Measurements from ENCODE around the gene USP26. TPM values are rescaled to one million over a fixed set of nuclear protein-coding genes. Genes with fewer than 3 reads are reported as not detected.
"Not testable (repeated sequence)": the region's sequence is repeated elsewhere in the genome, so short reads cannot be mapped to it uniquely, and the experiment has no call there.

Gene USP26
- total and polyA plus RNA-seq, 2 experiments from 2014 or later = not detected

GRCh38 chrX:133045986-133046385 lies 50.9 kb downstream of the USP26 start:
- H3K9me3 Mint-ChIP-seq = no peaks in the 10 kb centered on the region; the same call in 2 of the 3 replicates
- H2AFZ ChIP-seq = no peak overlapping the region
- ATAC-seq = peak; percentile 77
- no peak overlapping the region for H3K4me3 ChIP-seq
- H3K27ac ChIP-seq (ENCODE audit: low read depth) = no peak overlapping the region
- no peaks in the 10 kb centered on the region for H3K79me2 ChIP-seq (replicated peaks; ENCODE audit: insufficient read depth)
- H3K9me2 ChIP-seq (ENCODE audit: insufficient read depth) = no peaks in the 10 kb centered on the region
- H3K27ac Mint-ChIP-seq = no peak overlapping the region
- no peaks in the 10 kb centered on the region for H3K4me1 Mint-ChIP-seq
- H3K4me2 ChIP-seq = no peak overlapping the region
- peak; percentile 51 for DNase-seq (ENCODE audit: low spot score)
- H3K36me3 Mint-ChIP-seq (ENCODE audit: low read depth) = no peaks in the 10 kb centered on the region
- H3K27me3 Mint-ChIP-seq (ENCODE audit: insufficient read depth, low read depth, poor library complexity) = no peaks in the 10 kb centered on the region
- H3K4me3 Mint-ChIP-seq = no peak overlapping the region
- no peaks in the 10 kb centered on the region for H3K36me3 ChIP-seq (ENCODE audit: insufficient read depth)
- no peaks in the 10 kb centered on the region for H3F3A ChIP-seq (replicated peaks; ENCODE audit: low read depth)
- TF ChIP-seq ZNF331 (CRISPR knock-in tag; IDR thresholded peaks at IDR 0.05; ENCODE audit: low read depth) = no peak
- TF ChIP-seq, protein P1, sequence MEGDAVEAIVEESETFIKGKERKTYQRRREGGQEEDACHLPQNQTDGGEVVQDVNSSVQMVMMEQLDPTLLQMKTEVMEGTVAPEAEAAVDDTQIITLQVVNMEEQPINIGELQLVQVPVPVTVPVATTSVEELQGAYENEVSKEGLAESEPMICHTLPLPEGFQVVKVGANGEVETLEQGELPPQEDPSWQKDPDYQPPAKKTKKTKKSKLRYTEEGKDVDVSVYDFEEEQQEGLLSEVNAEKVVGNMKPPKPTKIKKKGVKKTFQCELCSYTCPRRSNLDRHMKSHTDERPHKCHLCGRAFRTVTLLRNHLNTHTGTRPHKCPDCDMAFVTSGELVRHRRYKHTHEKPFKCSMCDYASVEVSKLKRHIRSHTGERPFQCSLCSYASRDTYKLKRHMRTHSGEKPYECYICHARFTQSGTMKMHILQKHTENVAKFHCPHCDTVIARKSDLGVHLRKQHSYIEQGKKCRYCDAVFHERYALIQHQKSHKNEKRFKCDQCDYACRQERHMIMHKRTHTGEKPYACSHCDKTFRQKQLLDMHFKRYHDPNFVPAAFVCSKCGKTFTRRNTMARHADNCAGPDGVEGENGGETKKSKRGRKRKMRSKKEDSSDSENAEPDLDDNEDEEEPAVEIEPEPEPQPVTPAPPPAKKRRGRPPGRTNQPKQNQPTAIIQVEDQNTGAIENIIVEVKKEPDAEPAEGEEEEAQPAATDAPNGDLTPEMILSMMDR (conservative IDR thresholded peaks at IDR 0.05; ENCODE audit: low read depth in 2 of 2) = peak; percentile 50 to 72
- H3K27me3 ChIP-seq (ENCODE audit: insufficient read depth) = no peaks in the 10 kb centered on the region
- H3K4me1 ChIP-seq (ENCODE audit: insufficient read depth) = no peaks in the 10 kb centered on the region
- no peaks in the 10 kb centered on the region for H4K20me1 ChIP-seq (replicated peaks; ENCODE audit: insufficient read depth)

GRCh38 chrX:133044145-133044786 lies 52.6 kb downstream of the USP26 start:
- not testable (repeated sequence) for H3K9me2 ChIP-seq (ENCODE audit: insufficient read depth); H4K20me1 ChIP-seq (replicated peaks; ENCODE audit: insufficient read depth); H3K4me1 ChIP-seq (ENCODE audit: insufficient read depth); H3K27me3 Mint-ChIP-seq (ENCODE audit: insufficient read depth, low read depth, poor library complexity); H3K27me3 ChIP-seq (ENCODE audit: insufficient read depth); H3K36me3 ChIP-seq (ENCODE audit: insufficient read depth); H3K4me2 ChIP-seq; H3K36me3 Mint-ChIP-seq (ENCODE audit: low read depth); H3F3A ChIP-seq (replicated peaks; ENCODE audit: low read depth); ATAC-seq; H3K27ac ChIP-seq (ENCODE audit: low read depth); DNase-seq (ENCODE audit: low spot score); H3K27ac Mint-ChIP-seq; H3K9me3 Mint-ChIP-seq; H3K79me2 ChIP-seq (replicated peaks; ENCODE audit: insufficient read depth); H3K4me3 ChIP-seq; H3K4me1 Mint-ChIP-seq; H2AFZ ChIP-seq; H3K4me3 Mint-ChIP-seq

DNA sequence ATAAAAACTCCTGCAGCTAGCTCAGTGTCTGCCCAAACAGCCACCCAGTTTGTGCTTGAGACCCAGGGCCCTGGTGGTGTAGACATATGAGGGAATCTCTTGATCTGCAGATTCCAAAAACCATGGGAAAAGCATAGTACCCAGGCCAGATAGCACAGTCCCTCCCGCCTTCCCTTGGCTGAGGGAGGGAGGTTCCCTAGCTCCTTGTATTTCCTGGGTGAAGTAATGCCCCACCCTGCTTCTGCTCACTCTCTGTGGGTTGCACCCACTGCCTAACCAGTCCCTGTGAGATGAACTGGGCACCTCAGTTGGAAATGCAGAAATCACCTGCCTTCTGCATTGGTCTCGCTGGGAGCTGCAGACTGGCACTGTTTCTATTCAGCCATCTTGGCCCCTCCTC lies 54.6 kb downstream of the USP26 start:
- DNase-seq (ENCODE audit: low spot score) (no peak), ATAC-seq (no peak)
- Histone ChIP-seq H3K36me3 (ENCODE audit: insufficient read depth) (no peaks in the 10 kb centered on the region), H3K27me3 (ENCODE audit: insufficient read depth) (no peaks in the 10 kb centered on the region), H3F3A (replicated peaks; ENCODE audit: low read depth) (no peaks in the 10 kb centered on the region), H3K4me1 (ENCODE audit: insufficient read depth) (no peaks in the 10 kb centered on the region), H3K27ac (ENCODE audit: low read depth) (no peak overlapping the region), H3K4me3 (no peak overlapping the region), H3K4me2 (no peak overlapping the region), H4K20me1 (replicated peaks; ENCODE audit: insufficient read depth) (no peaks in the 10 kb centered on the region), H2AFZ (no peak overlapping the region), H3K79me2 (replicated peaks; ENCODE audit: insufficient read depth) (no peaks in the 10 kb centered on the region), H3K9me2 (ENCODE audit: insufficient read depth) (no peaks in the 10 kb centered on the region)
- Mint-ChIP-seq H3K27ac (no peak overlapping the region), H3K9me3 (peaks cover 4% of the 10 kb centered on the region; the same call in 1 of the 3 replicates), H3K4me3 (no peak overlapping the region), H3K36me3 (ENCODE audit: low read depth) (no peaks in the 10 kb centered on the region), H3K4me1 (no peaks in the 10 kb centered on the region), H3K27me3 (ENCODE audit: insufficient read depth, low read depth, poor library complexity) (peaks cover 2% of the 10 kb centered on the region)
- TF ChIP-seq POLR2AphosphoS5 (IDR thresholded peaks at IDR 0.05; ENCODE audit: low read depth) = no peak
- no peak for TF ChIP-seq EZH2phosphoT487 (IDR thresholded peaks at IDR 0.05; ENCODE audit: unreplicated experiment)
- no peak for TF ChIP-seq NANOG (IDR thresholded peaks at IDR 0.05; ENCODE audit: borderline replicate concordance)
- TF ChIP-seq ZNF331 (CRISPR knock-in tag; IDR thresholded peaks at IDR 0.05; ENCODE audit: low read depth) = no peak
- no peak for TF ChIP-seq JUNB (IDR thresholded peaks at IDR 0.05; ENCODE audit: unreplicated experiment)
- no peak for TF ChIP-seq ETS1 (IDR thresholded peaks at IDR 0.05)
- TF ChIP-seq ZNF462 (CRISPR knock-in tag; IDR thresholded peaks at IDR 0.05) = no peak

Measured in GM23338 (cell line).